Tracheal epithelial cell (primary cell): ENCODE results near the gene MBNL3. TPM values are rescaled to one million over a fixed set of nuclear protein-coding genes. Genes with fewer than 3 reads are reported as not detected.

Experiments
- total RNA-seq: library from RNA; depleted of rRNA; stranded (reverse); fragments of >200 nt; gene quantifications from 2 replicates; pipeline ENCODE4 v1.2.1, GENCODE V29; 2014

Gene MBNL3
- total RNA-seq, result 5.1 and 9.2 TPM in 2 replicates

DNA sequence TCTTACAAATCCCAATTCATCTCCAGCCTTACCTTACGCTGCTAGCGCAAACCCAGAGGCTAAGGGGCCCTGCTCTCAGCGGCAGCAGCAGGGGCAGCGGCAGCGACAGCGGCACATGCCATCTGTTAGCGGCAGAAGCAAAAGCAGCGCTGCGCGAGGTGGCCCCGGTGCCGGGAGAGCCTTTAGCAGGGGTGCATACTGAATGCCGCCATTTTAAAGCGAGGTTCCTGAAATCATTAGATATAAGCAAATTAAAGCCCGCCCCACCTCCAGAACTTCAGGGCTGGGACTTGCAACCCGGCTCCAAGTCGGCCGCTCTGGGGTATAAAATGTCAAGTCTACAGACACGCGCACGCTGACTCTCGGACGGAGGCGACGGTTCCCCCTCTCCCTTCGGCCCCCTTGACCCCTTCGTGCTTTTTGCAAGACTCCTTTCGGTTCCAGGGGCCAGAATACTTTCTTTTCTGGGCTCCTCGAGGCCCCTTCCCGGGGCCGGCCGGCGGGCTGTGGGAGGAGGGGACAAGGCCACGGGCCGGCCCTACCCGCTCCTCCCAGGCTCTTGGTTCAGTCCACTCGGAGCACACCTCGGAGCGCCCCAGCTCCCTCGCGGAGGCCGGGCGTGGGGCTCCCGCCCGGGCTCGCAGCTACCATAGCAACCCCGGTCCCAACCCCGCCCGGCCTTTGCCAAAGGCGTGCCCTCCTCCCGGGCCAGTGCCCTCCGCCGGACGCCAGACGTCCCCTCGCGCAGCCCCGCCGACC lies at the start of gene MBNL3:
TSS of gene MBNL3 (minus strand) at position 220 of the 759 bp plus-strand sequence. CDS start 49,427 bp downstream, outside the sequence.

